Amygdala (tissue), 56 donors: ENCODE results near the gene GDPD2.

ENCODE experiments used
- DNase-seq, 56 donors: peaks; one replicate each; lab custom pipeline; 2025; lab: John Stamatoyannopoulos, UW

GDPD2 gene

DNA sequence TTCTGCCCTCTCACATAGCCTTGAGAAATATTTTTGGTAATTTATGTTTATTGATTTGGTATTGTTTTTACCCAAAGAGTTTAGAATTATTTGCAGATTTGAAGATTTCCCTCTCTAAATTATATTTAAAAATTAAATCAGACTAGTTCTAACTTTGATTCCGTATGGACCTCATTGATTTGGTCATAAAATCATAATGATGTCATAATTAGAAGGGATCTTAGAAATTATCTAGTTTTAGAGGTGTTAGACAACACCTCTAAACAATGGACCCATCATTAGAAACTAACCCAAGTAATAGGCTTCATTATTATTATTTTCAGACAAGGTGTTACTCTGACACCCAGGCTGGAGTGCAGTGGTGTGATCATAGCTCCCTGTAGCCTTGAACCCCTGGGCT is 45.6 kb downstream of the GDPD2 start:
- no peak for DNase-seq

GRCh38 chrX:70470850-70471289 is 47.8 kb downstream of the GDPD2 start:
- DNase-seq, result no peak

DNA sequence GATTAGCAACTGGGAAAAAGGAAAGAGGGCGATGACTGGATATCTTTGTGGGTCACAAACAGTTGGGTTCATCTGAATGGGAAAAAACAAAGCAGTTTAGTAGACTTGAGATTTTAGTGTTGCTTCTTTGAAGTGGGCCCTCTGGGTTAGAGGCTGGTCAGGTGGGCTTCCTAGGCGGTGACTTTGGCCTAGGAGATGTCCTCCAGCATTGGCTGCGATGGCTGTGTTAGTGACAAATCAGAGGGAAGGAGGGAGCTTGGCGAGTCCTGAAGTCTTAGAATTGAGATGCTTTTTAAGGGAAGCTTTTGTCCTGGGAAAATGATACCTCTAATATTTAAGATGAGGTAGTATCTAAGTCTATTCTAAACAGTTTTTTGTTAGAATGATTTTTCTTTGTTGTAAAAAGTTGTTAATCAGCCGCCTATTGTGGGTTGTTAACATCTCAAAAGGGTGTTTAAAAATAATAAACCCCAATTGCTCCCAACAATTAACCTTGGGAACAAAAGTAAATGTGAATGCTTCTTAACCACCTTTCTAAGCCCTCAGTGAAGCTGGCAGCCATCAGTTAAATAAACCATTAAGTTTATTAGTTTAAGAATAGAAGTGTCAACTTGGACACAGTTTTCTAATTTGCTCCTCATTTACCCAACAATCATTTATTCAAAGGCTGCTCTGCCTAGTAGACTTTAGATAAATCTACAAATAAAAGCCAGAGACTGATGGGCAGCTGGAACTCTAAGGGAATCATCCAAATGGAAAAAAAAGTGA is 53.2 kb downstream of the GDPD2 start:
- no peak for DNase-seq

- no peak for DNase-seq
Measured at GRCh38 chrX:70476934-70477733, 54.0 kb downstream of the GDPD2 start.

DNA sequence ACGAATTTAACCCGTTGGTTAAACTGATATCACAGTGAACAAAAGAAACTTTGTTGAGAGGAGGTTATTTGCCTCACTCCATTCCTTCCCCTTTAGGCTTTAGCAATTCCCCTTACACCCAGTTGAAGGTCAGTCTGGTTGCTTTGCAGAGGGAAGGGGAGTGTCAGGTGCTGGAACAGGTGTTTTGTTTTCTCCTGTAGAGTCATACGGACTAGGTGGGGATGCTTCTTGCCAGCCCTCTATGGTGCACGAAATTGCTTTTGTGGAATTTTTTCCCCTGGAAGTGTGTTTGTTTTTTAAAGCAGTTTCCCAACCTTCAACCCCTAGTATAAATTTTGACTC is 54.6 kb downstream of the GDPD2 start:
- DNase-seq, result no peak

- no peak for DNase-seq
Measured at GRCh38 chrX:70478526-70479245, 55.6 kb downstream of the GDPD2 start.

DNA sequence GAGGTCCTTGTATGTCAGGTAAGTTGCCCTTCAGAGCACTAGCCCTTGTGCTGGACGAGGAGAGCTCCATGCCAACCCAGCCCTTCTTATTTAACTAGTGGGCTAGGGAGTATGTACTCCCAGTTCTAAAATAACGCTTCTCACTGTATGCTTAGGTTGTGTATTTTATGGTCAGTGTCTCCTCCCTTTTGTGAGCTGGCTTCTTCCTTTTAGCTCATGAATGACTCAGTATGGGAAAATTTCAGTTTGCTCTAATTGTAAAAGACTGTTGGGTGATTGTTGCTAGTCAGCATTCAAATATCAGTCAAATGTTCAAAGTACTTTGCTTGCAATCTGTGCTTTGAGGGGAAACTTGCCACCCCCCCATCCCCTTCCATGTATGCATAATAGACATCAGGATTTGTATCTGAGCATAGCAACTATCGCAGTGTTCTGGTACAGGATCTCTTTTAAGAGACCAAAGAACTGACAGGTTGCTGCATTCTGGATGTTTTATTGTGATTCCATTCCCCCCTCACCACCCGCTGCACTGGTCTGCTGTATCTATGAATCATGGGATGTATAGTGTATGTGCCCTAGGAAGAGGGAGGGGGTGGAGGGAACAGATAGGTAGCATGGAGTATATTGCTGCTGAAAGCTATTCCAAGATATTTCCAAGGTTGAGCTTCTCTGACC is 56.3 kb downstream of the GDPD2 start:
- DNase-seq, result no peak

DNA sequence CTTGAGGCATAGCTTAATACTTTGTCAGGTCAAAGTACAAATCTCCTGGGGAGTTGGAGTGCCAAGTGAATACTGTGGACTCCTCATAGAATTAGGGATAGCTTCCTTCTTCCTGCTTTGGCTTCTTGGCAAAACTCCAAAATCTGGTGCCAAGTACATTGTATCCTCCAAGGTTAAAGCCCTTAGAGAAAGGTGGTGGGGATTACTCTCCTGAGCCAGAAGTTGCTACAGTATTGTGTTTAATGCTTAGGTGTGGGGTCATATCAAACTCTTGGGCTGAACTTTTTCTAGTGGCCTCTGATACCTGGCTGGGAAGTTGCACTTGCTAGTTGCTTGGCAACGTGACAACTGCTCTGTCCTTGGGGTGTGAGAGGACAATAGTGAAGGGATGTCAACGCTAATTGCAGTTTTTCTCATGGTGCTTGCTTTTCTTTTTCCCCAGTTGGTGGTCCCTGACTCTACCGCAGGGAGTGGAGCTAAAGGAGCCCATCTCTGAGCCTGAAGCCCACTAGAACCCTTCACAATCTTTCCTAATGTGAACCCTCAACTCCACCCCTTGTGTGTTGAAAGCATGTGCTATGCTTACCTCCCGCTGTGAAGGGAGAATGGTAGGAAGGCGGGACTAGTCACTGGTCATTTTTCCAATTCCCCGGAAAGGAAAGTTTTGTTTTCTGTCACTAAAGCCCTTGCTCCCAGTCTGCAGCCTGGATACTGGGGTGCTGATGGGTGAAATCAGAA is 57.0 kb downstream of the GDPD2 start:
- no peak for DNase-seq

DNA sequence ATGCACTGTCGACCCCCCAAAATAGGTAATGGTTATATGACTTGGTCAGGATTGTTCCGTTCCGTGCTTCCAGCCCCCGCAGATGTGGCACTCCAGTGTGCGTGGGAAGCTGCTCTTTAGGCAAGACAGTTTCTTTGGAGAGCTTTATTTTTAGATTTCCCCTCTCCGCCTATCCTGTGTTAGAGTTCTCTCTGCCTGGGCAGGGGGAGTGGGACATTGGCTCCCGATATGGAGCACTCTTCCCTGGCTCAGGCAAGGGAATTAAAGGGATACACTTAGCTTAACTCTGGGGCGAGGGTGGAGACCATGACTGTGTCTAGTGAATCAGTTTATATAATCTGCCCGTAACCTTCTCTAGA is 57.5 kb downstream of the GDPD2 start:
- DNase-seq, result peak in 12 of 56 donors; percentile 0 to 15 (median 2)

DNA sequence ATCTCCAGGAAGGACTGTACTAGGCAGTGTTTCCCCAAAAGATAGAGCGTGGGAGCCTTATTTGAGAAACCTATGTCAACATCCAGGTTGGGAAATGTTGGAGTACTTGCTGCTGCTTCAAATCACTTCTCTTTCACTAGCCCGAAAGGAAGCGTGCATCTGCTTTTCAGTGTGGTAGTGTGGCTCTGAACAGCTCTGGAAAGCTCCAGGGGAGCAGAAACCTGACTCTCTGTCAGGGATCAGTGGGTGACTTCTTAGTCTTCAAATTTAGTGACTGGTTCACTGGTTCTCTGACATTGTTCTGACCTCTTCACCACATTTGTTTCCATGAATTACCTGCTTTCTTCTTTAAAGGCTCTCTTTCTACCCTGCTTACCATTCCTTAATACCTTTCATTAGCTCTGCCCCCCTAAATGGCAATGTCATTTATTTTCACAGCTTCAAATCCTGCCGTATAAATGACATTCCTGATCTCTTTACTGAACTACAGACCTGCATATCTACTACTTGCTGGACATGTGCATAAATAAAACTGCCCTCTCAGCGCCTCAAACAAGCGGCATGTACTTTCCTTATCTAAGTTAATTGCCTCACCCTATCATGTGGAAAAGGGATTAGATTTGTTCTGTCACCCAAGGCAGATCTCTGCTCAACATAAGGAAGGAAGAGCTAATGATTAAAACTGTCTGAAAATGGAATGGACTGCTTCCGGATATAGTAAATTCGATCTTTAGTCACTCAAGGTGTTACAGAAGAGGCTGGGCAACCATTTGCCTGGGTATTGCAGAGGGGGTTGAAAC is 58.6 kb downstream of the GDPD2 start:
- no peak for DNase-seq

DNA sequence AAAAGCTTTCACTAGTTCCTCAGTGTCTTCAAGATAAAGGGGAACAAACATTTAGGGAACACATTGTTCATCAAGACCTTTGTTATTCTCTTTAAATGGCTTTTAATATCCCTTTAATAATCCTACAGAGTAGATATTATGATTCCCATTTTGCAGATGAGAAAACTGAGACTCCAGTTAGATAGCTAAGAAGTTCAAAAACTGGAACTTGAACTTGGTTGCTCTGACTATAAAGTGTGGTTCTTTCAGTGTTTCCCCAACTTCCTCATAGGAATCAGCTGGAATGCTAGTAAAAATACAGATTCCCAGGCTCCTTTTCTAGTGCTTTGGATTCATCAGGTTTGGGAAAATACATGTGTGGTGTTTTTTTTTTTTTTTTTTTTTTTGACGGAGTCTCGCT is 59.2 kb downstream of the GDPD2 start:
- DNase-seq, result no peak
